Measurements from ENCODE around the gene RMND1. TPM values are rescaled to one million over a fixed set of nuclear protein-coding genes. Genes with fewer than 3 reads are reported as not detected.
A peak's percentile ranks its signal among the peaks of the same experiment; 100 is the strongest.
"Not testable (repeated sequence)": the region's sequence is repeated elsewhere in the genome, so short reads cannot be mapped to it uniquely, and the experiment has no call there.

RMND1 gene
- total RNA-seq, 1 donor from 2014 or later: 27.4 TPM

DNA sequence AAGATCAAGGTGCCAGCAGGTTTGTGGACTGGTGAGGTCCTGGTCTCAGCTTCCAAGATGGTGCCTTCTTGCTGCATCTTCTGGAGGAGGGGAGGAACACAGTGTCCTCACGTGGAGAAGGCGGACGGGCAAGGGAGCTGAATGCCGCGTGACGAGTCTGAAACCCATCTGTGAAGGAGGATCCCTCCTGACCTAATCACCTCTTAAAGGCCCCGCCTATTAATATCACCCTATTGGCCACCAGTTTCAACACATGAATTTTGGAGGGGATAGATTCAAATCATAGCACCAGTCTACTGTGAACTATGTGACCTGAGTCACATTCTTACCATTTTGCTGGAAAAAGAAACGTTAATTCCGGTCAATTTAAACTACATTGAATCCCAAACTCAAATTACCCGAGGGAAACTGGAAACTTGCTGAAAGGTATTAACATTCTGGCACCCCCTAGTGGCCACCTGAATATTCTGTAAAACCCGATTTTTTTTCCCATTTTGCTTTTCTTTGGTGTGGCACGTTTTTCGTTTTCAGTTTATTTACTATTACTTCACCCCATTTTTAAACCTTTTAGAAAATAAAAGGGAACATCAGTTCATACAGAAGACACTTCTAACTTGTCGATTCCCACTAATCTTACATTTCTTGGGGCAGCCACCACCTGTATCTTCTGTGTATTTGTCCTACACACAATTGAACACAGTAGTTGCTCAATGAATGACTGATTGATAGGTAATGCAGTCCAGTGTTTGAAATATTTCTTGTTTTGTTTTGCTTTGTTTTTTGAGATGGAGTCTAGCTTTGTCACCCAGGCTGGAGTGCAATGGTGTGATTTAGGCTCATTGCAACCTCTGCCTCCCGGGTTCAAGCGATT lies 24.0 kb upstream of the RMND1 start:
- Mint-ChIP-seq H3K4me3 (no peak overlapping the region), H3K27me3 (ENCODE audit: low read depth) (no peaks in the 10 kb centered on the region)

DNA sequence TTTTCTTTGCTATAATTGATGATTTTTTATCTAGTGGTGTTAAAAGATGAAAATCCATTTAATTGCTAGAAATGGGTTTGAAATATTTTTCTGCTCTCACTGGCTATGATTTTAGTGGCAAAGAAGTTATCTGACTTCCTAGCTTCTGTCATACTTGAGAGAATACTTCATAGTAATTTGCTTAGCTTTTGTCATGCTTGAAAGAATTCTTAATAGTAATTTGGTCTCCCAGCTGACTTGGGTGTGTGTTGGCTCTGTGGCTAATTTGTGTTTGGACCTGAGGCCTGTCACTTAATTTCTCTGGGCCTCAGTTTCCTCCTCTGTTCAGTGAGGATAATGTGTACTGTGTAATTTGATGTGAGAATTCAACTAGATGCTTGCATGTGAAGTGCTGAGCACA lies 12.8 kb upstream of the RMND1 start:
- H3K27ac Mint-ChIP-seq (ENCODE audit: unreplicated experiment): no peak overlapping the region
- no peaks in the 10 kb centered on the region for H3K4me1 Mint-ChIP-seq
- peaks cover 5% of the 10 kb centered on the region for H3K36me3 Mint-ChIP-seq (ENCODE audit: low read depth)
- H3K9me3 Mint-ChIP-seq: no peaks in the 10 kb centered on the region
- H3K4me3 Mint-ChIP-seq: no peak overlapping the region
- no peaks in the 10 kb centered on the region for H3K27me3 Mint-ChIP-seq (ENCODE audit: low read depth)
- DNase-seq (ENCODE audit: low read depth, low spot score): no peak
- TF ChIP-seq, protein P1, sequence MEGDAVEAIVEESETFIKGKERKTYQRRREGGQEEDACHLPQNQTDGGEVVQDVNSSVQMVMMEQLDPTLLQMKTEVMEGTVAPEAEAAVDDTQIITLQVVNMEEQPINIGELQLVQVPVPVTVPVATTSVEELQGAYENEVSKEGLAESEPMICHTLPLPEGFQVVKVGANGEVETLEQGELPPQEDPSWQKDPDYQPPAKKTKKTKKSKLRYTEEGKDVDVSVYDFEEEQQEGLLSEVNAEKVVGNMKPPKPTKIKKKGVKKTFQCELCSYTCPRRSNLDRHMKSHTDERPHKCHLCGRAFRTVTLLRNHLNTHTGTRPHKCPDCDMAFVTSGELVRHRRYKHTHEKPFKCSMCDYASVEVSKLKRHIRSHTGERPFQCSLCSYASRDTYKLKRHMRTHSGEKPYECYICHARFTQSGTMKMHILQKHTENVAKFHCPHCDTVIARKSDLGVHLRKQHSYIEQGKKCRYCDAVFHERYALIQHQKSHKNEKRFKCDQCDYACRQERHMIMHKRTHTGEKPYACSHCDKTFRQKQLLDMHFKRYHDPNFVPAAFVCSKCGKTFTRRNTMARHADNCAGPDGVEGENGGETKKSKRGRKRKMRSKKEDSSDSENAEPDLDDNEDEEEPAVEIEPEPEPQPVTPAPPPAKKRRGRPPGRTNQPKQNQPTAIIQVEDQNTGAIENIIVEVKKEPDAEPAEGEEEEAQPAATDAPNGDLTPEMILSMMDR (conservative IDR thresholded peaks at IDR 0.05): no peak

More for the DNA sequence above, 24.0 kb upstream of the RMND1 start:
- Mint-ChIP-seq H3K27ac (ENCODE audit: unreplicated experiment) (no peak overlapping the region), H3K9me3 (no peaks in the 10 kb centered on the region), H3K4me1 (peaks cover 8% of the 10 kb centered on the region), H3K36me3 (ENCODE audit: low read depth) (no peaks in the 10 kb centered on the region)
- TF ChIP-seq, protein P1 (conservative IDR thresholded peaks at IDR 0.05): peak; percentile 90
- peak; percentile 43 for DNase-seq (ENCODE audit: low read depth, low spot score)

DNA sequence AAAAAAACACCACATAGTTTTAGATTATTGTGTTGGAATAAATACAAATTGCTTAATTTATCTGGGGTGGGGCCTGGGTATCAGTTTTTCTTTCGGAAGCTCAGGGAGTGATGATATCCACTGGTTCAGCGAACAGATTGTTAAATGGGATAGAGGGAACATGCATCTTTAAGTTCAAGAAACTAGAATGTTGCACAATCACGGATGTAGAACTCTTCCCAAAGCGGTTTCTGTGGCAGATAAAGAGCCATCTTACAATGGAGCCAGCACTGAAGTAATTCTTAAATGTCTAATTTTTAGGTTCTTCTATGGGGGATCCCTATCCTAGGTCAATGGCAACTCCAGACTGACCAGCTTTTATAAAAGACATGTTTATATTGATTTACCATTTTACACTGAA lies 9.7 kb upstream of the RMND1 start:
- peaks cover 2% of the 10 kb centered on the region for H3K36me3 Mint-ChIP-seq (ENCODE audit: low read depth)
- H3K27me3 Mint-ChIP-seq (ENCODE audit: low read depth): no peaks in the 10 kb centered on the region
- no peaks in the 10 kb centered on the region for H3K9me3 Mint-ChIP-seq
- no peak overlapping the region for H3K27ac Mint-ChIP-seq (ENCODE audit: unreplicated experiment)
- peaks cover 6% of the 10 kb centered on the region for H3K4me1 Mint-ChIP-seq
- no peak overlapping the region for H3K4me3 Mint-ChIP-seq
- no peak for DNase-seq (ENCODE audit: low read depth, low spot score)
- TF ChIP-seq, protein P1 (conservative IDR thresholded peaks at IDR 0.05): no peak

DNA sequence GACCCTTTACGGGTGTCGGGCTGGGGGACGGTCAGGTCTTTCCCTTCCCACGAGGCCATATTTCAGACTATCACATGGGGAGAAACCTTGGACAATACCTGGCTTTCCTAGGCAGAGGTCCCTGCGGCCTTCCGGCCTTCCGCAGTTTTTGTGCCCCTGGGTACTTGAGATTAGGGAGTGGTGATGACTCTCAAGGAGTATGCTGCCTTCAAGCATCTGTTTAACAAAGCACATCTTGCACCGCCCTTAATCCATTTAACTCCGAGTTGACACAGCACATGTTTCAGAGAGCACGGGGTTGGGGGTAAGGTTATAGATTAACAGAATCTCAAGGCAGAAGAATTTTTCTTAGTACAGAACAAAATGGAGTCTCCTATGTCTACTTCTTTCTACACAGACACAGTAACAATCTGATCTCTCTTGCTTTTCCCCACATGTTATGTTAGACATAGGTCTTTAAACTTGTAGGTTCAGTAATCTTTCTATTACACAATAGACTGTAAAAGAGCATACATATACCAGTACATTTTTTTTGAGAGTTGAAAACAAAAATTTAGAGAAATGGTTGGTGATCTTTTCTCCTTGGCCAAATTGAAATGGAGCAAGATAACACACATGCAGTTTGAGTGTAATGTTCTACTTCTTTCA lies 3.9 kb upstream of the RMND1 start:
- not testable (repeated sequence) for DNase-seq (ENCODE audit: low read depth, low spot score); H3K27me3 Mint-ChIP-seq (ENCODE audit: low read depth); H3K9me3 Mint-ChIP-seq; H3K27ac Mint-ChIP-seq (ENCODE audit: unreplicated experiment); H3K4me3 Mint-ChIP-seq
- H3K4me1 Mint-ChIP-seq: peaks cover 46% of the 10 kb centered on the region
- H3K36me3 Mint-ChIP-seq (ENCODE audit: low read depth): peaks cover 13% of the 10 kb centered on the region

DNA sequence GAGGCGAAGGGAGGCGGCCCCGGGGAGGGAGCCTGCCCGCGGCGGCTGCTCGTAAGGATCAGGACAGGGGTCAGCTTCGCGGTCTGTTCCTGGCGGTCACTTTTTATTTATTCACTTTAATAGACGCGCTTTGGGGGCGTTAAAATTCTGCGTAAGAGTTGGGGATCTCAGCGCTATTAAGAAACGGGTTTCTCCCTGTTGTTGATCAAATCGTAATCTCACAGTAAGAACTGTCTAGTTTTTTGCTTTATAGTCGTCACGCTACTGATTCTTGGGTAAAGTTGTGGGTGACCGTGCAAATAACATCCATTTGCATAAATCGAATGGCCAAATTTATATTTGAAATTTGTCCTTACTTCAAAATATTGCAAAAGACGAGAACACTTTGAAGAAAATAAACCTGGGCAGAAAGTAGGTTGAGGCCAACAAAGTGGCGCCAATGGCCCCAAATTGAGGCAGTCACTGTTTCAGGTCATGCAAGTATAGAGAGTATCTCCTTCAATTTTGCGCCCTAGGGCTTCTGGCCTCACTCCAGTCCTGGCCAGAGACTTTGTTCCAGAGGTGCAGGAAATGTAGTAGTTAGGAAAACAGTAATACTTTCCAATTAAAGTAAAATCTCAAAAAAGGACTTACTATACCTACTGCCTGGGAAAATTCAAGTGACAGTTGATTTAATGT lies 963 bp upstream of the RMND1 start:
- TF ChIP-seq, protein P1 (conservative IDR thresholded peaks at IDR 0.05): no peak
- Mint-ChIP-seq H3K27me3 (ENCODE audit: low read depth) (peaks cover 4% of the 10 kb centered on the region), H3K9me3 (peaks cover 2% of the 10 kb centered on the region), H3K4me1 (peaks cover 55% of the 10 kb centered on the region), H3K4me3 (peak overlapping the region; percentile 91), H3K36me3 (ENCODE audit: low read depth) (peaks cover 17% of the 10 kb centered on the region), H3K27ac (ENCODE audit: unreplicated experiment) (peak overlapping the region; percentile 89)
- DNase-seq (ENCODE audit: low read depth, low spot score): no peak

Data from neural crest cell (in vitro differentiated cells).